H9 (cell line): Measurements from ENCODE around the gene CRACR2B. TPM values are rescaled to one million over a fixed set of nuclear protein-coding genes. Genes with fewer than 3 reads are reported as not detected.

Source experiments
- DNase-seq: peaks from one replicate; pipeline ENCODE4 v3.0.0-alpha.2; 2017
- H2AFZ ChIP-seq: one replicate; pipeline ENCODE4 v1.6.1; 2013; ENCODE audit warnings: mild to moderate bottlenecking, low read length, control low read depth, moderate library complexity
- H2AK5ac ChIP-seq: 2 replicates; pipeline ENCODE4 v1.6.1; 2013; ENCODE audit warnings: low read length, control low read depth, mixed read lengths; ENCODE audit not compliant: insufficient read length
- H2BK120ac ChIP-seq: one replicate; pipeline ENCODE4 v1.6.1; 2013; ENCODE audit warnings: low read depth, mild to moderate bottlenecking, low read length, control low read depth, inconsistent platforms; ENCODE audit not compliant: poor library complexity, severe bottlenecking
- H2BK12ac ChIP-seq: 2 replicates; pipeline ENCODE4 v1.6.1; 2013; ENCODE audit warnings: low read length, control low read depth, mixed read lengths, low read depth; ENCODE audit not compliant: insufficient read length
- H2BK15ac ChIP-seq: 2 replicates; pipeline ENCODE4 v1.6.1; 2013; ENCODE audit warnings: low read depth, low read length, control low read depth
- H2BK20ac ChIP-seq: one replicate; pipeline ENCODE4 v1.6.1; 2013; ENCODE audit warnings: low read depth, mild to moderate bottlenecking, low read length, control low read depth, inconsistent platforms; ENCODE audit not compliant: poor library complexity, severe bottlenecking
- H2BK5ac ChIP-seq: 2 replicates; pipeline ENCODE4 v1.6.1; 2013; ENCODE audit warnings: low read length, control low read depth, mixed read lengths; ENCODE audit not compliant: insufficient read length
- H3K14ac ChIP-seq: 2 replicates; pipeline ENCODE4 v1.6.1; 2013; ENCODE audit warnings: low read length, control low read depth; ENCODE audit not compliant: insufficient read depth
- H3K18ac ChIP-seq: 2 replicates; pipeline ENCODE4 v1.6.1; 2013; ENCODE audit warnings: low read depth, mild to moderate bottlenecking, mixed read lengths, low read length, control low read depth; ENCODE audit not compliant: insufficient read length
- H3K23ac ChIP-seq: 2 replicates; pipeline ENCODE4 v1.6.1; 2013; ENCODE audit warnings: low read length, control low read depth, mixed read lengths, low read depth; ENCODE audit not compliant: insufficient read length
- H3K23me2 ChIP-seq: 2 replicates; pipeline ENCODE4 v1.6.1; 2013; ENCODE audit warnings: low read depth, mild to moderate bottlenecking, mixed read lengths, low read length, control low read depth; ENCODE audit not compliant: insufficient read length, poor library complexity, severe bottlenecking
- H3K27ac ChIP-seq: 2 replicates; pipeline ENCODE4 v1.5.1; 2013; ENCODE audit warnings: low read length, control low read depth, mixed read lengths, low read depth; ENCODE audit not compliant: insufficient read length
- H3K27me3 ChIP-seq: 2 replicates; pipeline ENCODE4 v1.6.1; 2013; ENCODE audit warnings: low read length, control low read depth, inconsistent platforms; ENCODE audit not compliant: insufficient read depth
- H3K4ac ChIP-seq: 2 replicates; pipeline ENCODE4 v1.6.1; 2013; ENCODE audit warnings: low read depth, mild to moderate bottlenecking, control low read depth, inconsistent platforms, low read length, moderate library complexity
- H3K4me1 ChIP-seq: 2 replicates; pipeline ENCODE4 v1.6.1; 2013; ENCODE audit warnings: low read length, control low read depth, inconsistent platforms; ENCODE audit not compliant: insufficient read depth
- H3K4me2 ChIP-seq: 2 replicates; pipeline ENCODE4 v1.6.1; 2013; ENCODE audit warnings: low read length, control low read depth, mixed read lengths; ENCODE audit not compliant: insufficient read length, insufficient read depth
- H3K56ac ChIP-seq: 2 replicates; pipeline ENCODE4 v1.6.1; 2013; ENCODE audit warnings: low read depth, mild to moderate bottlenecking, mixed read lengths, low read length, control low read depth; ENCODE audit not compliant: insufficient read length
- H3K79me1 ChIP-seq: 2 replicates; pipeline ENCODE4 v1.6.1; 2013; ENCODE audit warnings: low read depth, mild to moderate bottlenecking, moderate library complexity, low read length, control low read depth, inconsistent platforms; ENCODE audit not compliant: insufficient read depth, poor library complexity, severe bottlenecking
- H3K79me2 ChIP-seq: 2 replicates; pipeline ENCODE4 v1.6.1; 2013; ENCODE audit warnings: low read length, control low read depth, inconsistent platforms; ENCODE audit not compliant: insufficient read depth
- H3K9ac ChIP-seq: 2 replicates; pipeline ENCODE4 v1.6.1; 2013; ENCODE audit warnings: low read length, control low read depth, mixed read lengths; ENCODE audit not compliant: insufficient read length; ENCODE audit errors: extremely low read depth
- H3K9me3 ChIP-seq: one replicate; pipeline ENCODE4 v1.6.1; 2013; ENCODE audit warnings: low read depth, low read length, inconsistent platforms; ENCODE audit not compliant: control insufficient read depth
- H3T11ph ChIP-seq: one replicate; pipeline ENCODE4 v1.6.1; 2013; ENCODE audit warnings: mild to moderate bottlenecking, low read length, control low read depth, inconsistent platforms
- H4K20me1 ChIP-seq: one replicate; pipeline ENCODE4 v1.6.1; 2013; ENCODE audit not compliant: control insufficient read depth, insufficient read length, insufficient read depth
- H4K5ac ChIP-seq: 2 replicates; pipeline ENCODE4 v1.6.1; 2013; ENCODE audit warnings: low read depth, mild to moderate bottlenecking, mixed read lengths, low read length, control low read depth; ENCODE audit not compliant: insufficient read length
- H4K8ac ChIP-seq: replicated peaks from 2 replicates; pipeline ENCODE4 v1.6.1; 2013; ENCODE audit warnings: low read length, control low read depth, mixed read lengths, low read depth; ENCODE audit not compliant: insufficient read length
- H4K91ac ChIP-seq: 2 replicates; pipeline ENCODE4 v1.6.1; 2013; ENCODE audit warnings: low read depth, mild to moderate bottlenecking, moderate library complexity, mixed read lengths, low read length, control low read depth; ENCODE audit not compliant: insufficient read length
- H3K27ac Mint-ChIP-seq, 3 experiments: 2 replicates in 2 of 3; 3 replicates in 1 of 3; pipeline ENCODE4 v1.8.0; 2020 to 2021; ENCODE audit warnings: mixed read lengths in 3 of 3, mild to moderate bottlenecking in 1 of 3, moderate library complexity in 1 of 3
- H3K27me3 Mint-ChIP-seq: 2 replicates; pipeline ENCODE4 v1.8.0; 2021; ENCODE audit warnings: low read depth, mild to moderate bottlenecking, moderate library complexity, mixed read lengths
- H3K36me3 Mint-ChIP-seq, 3 experiments: 2 replicates in 2 of 3; 3 replicates in 1 of 3; pipeline ENCODE4 v1.8.0; 2020 to 2021; ENCODE audit warnings: low read depth in 3 of 3, mixed read lengths in 3 of 3; ENCODE audit not compliant: insufficient read depth in 1 of 3
- H3K4me1 Mint-ChIP-seq, 2 experiments: 2 replicates each; pipeline ENCODE4 v1.8.0; 2020; ENCODE audit warnings: mixed read lengths in 2 of 2
- H3K4me3 Mint-ChIP-seq, 2 experiments: 2 replicates in 1 of 2; 3 replicates in 1 of 2; pipeline ENCODE4 v1.8.0; 2020 to 2021; ENCODE audit warnings: mild to moderate bottlenecking in 2 of 2, mixed read lengths in 2 of 2, moderate library complexity in 1 of 2
- H3K9me3 Mint-ChIP-seq, 2 experiments: 2 replicates in 1 of 2; 3 replicates in 1 of 2; pipeline ENCODE4 v1.8.0; 2020; ENCODE audit warnings: mild to moderate bottlenecking in 2 of 2, mixed read lengths in 2 of 2, moderate library complexity in 1 of 2
- WGBS: extraction: QIAGEN DNeasy Blood & Tissue Kit; methylation state at CpG from one replicate; pipeline ENCODE4 v1.1.7; 2013; ENCODE audit warnings: missing lambda C conversion rate, low lambda C conversion rate, mixed read lengths; ENCODE audit not compliant: insufficient read length; ENCODE audit errors: extremely low coverage; 5-methylcytosine and 5-hydroxymethylcytosine counted together
- total RNA-seq: library from RNA; stranded (reverse); gene quantifications from 2 replicates; pipeline ENCODE4 v1.2.1, GENCODE V29; 2021
- TF ChIP-seq, protein P1 (sequence below): fragments of 200-600 bp; sonication (generic); conservative IDR thresholded peaks from 3 replicates; pipeline ENCODE4 v1.8.0; 2021; ENCODE audit warnings: antibody characterized with exemption, mild to moderate bottlenecking

The CRACR2B gene
- total RNA-seq, 1 experiment from 2014 or later: 29.0 TPM

DNA sequence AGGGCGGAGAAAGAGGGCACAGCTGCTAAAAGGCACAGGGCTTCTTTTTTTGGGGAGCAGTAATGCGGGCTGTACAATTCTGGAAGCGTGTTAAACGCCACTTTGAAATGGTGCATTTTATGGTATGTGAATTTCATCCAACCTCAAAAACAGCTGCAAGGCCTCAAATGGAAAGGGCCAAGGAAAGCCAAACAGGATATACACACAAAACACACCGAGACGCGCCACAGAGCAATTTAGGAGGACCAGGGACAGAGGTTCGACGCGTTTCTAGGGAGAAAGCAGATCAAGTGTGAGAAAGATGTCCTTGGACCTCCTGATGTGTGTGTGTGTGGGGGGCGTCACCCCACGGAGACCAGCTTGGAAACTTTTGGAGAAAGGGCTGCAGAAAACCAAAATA lies 46.0 kb downstream of the CRACR2B start:
- Histone ChIP-seq H3K9ac (no peak overlapping the region), H3K27me3 (no peaks in the 10 kb centered on the region), H3K23me2 (no peaks in the 10 kb centered on the region), H3K18ac (no peak overlapping the region), H3K4me1 (0 out of 2 replicates have a peak, but pooled peaks cover 2% of the 10 kb centered on the region), H4K91ac (no peak overlapping the region), H2BK20ac (no peak overlapping the region), H2AK5ac (no peak overlapping the region), H3K79me1 (no peaks in the 10 kb centered on the region), H2AFZ (no peak overlapping the region), H2BK12ac (no peak overlapping the region), H2BK15ac (no peak overlapping the region), H2BK5ac (no peak overlapping the region), H3K79me2 (no peaks in the 10 kb centered on the region), H3K14ac (no peak overlapping the region), H3K4me2 (no peak overlapping the region), H3K9me3 (no peaks in the 10 kb centered on the region), H4K5ac (no peak overlapping the region), H3K4ac (no peak overlapping the region), H3T11ph (no peak overlapping the region), H2BK120ac (no peak overlapping the region), H3K27ac (no peak overlapping the region), H4K8ac (no peak overlapping the region), H3K56ac (no peak overlapping the region), H4K20me1 (no peaks in the 10 kb centered on the region), H3K23ac (no peak overlapping the region)
- WGBS: no CpG with 5 or more reads among the region's 12 CpGs
- TF ChIP-seq, protein P1, sequence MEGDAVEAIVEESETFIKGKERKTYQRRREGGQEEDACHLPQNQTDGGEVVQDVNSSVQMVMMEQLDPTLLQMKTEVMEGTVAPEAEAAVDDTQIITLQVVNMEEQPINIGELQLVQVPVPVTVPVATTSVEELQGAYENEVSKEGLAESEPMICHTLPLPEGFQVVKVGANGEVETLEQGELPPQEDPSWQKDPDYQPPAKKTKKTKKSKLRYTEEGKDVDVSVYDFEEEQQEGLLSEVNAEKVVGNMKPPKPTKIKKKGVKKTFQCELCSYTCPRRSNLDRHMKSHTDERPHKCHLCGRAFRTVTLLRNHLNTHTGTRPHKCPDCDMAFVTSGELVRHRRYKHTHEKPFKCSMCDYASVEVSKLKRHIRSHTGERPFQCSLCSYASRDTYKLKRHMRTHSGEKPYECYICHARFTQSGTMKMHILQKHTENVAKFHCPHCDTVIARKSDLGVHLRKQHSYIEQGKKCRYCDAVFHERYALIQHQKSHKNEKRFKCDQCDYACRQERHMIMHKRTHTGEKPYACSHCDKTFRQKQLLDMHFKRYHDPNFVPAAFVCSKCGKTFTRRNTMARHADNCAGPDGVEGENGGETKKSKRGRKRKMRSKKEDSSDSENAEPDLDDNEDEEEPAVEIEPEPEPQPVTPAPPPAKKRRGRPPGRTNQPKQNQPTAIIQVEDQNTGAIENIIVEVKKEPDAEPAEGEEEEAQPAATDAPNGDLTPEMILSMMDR: no peak
- Mint-ChIP-seq H3K36me3 (peaks cover 15 to 36% (median 34%) of the 10 kb centered on the region in 3 experiments), H3K27me3 (peaks cover 3% of the 10 kb centered on the region; the same call in 1 of the 2 replicates), H3K4me1 (peaks cover 6 to 8% of the 10 kb centered on the region in 2 experiments), H3K27ac (peak overlapping the region in 2 of 3 experiments; percentile 56 to 57; a peak in 4 of 7 replicates), H3K4me3 (no peak overlapping the region; a peak in 1 of 5 replicates), H3K9me3 (no peaks in the 10 kb centered on the region)
- no peak for DNase-seq
